Keratinocyte (primary cell): ENCODE measurements around the gene C16orf82.

Source experiments
- EZH2 ChIP-seq: IDR thresholded peaks from one replicate; pipeline ENCODE4 v1.6.1; 2012; ENCODE audit warnings: inconsistent platforms, mild to moderate bottlenecking, low read length, moderate library complexity
- TF ChIP-seq, protein P1 (sequence below), 3 experiments: IDR thresholded peaks in 1 of 3; conservative IDR thresholded peaks in 1 of 3; optimal IDR thresholded peaks in 1 of 3; 2 replicates in 2 of 3; 3 replicates in 1 of 3; pipeline versions ENCODE3 to v1.5.1; 2011; ENCODE audit warnings: low read length in 3 of 3, mild to moderate bottlenecking in 3 of 3, moderate library complexity in 2 of 3, control low read depth in 1 of 3, inconsistent platforms in 1 of 3; ENCODE audit not compliant: insufficient read depth in 2 of 3; ENCODE audit errors: extremely low read depth in 1 of 3

DNA sequence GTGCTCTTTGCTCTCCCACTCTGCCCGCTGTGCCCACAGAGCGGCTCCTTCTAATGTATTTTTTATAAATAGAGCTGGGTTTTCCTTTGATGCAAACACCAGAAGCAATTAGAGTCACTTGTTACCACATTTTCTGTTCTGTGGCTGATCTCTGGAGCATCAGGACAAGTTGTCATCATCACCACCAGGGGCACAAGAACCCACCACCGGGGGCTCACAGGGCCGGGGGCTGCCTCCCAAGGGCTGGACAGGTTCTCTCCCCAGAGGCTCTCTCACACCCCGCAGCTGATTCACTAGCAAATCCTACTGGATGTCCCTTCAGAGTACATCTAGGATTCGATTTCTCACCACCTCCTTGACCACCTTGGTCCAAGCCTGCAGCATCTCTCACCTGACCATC, 18.5 kb downstream of the C16orf82 start:
- TF ChIP-seq, protein P1, sequence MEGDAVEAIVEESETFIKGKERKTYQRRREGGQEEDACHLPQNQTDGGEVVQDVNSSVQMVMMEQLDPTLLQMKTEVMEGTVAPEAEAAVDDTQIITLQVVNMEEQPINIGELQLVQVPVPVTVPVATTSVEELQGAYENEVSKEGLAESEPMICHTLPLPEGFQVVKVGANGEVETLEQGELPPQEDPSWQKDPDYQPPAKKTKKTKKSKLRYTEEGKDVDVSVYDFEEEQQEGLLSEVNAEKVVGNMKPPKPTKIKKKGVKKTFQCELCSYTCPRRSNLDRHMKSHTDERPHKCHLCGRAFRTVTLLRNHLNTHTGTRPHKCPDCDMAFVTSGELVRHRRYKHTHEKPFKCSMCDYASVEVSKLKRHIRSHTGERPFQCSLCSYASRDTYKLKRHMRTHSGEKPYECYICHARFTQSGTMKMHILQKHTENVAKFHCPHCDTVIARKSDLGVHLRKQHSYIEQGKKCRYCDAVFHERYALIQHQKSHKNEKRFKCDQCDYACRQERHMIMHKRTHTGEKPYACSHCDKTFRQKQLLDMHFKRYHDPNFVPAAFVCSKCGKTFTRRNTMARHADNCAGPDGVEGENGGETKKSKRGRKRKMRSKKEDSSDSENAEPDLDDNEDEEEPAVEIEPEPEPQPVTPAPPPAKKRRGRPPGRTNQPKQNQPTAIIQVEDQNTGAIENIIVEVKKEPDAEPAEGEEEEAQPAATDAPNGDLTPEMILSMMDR (optimal IDR thresholded peaks at IDR 0.05 in 1 of 3, IDR thresholded peaks at IDR 0.05 in 1 of 3, conservative IDR thresholded peaks at IDR 0.05 in 1 of 3; ENCODE audit: extremely low read depth in 1 of 3, insufficient read depth in 2 of 3, low read length in 3 of 3), result no peak
- TF ChIP-seq EZH2, result no peak
